Activated gamma-delta T cell (primary cell): ENCODE data around the gene GDNF.

Experiments
- DNase-seq: peaks from one replicate; lab custom pipeline; 2025; lab: John Stamatoyannopoulos, UW

Gene GDNF

GRCh38 chr5:37846786-37847310, 7.0 kb upstream of the GDNF start:
- DNase-seq = no peak

- DNase-seq = no peak
These were observed 4.2 kb upstream of the GDNF start for GRCh38 chr5:37844009-37844408.

- no peak for DNase-seq
These were observed 2.2 kb upstream of the GDNF start for GRCh38 chr5:37842048-37842447.

- DNase-seq = no peak
These were observed 1.4 kb upstream of the GDNF start for GRCh38 chr5:37841203-37841602.

- DNase-seq = no peak
These were observed 503 bp upstream of the GDNF start for GRCh38 chr5:37840053-37841034.

GRCh38 chr5:37838933-37839341, 904 bp downstream of the GDNF start:
- no peak for DNase-seq

GRCh38 chr5:37838152-37838932, 1.5 kb downstream of the GDNF start:
- no peak for DNase-seq

- DNase-seq = no peak
These were observed 2.3 kb downstream of the GDNF start for GRCh38 chr5:37837414-37838032.

- no peak for DNase-seq
These were observed 3.0 kb downstream of the GDNF start for GRCh38 chr5:37836592-37837413.

- no peak for DNase-seq
These were observed 3.6 kb downstream of the GDNF start for GRCh38 chr5:37836235-37836591.

GRCh38 chr5:37835380-37835973, 4.4 kb downstream of the GDNF start:
- no peak for DNase-seq

GRCh38 chr5:37834542-37835379, 5.1 kb downstream of the GDNF start:
- DNase-seq = no peak

- no peak for DNase-seq
These were observed 5.9 kb downstream of the GDNF start for GRCh38 chr5:37833990-37834389.

- DNase-seq = no peak
These were observed 7.9 kb downstream of the GDNF start for GRCh38 chr5:37831821-37832534.

GRCh38 chr5:37830348-37830747, 9.5 kb downstream of the GDNF start:
- no peak for DNase-seq

- no peak for DNase-seq
These were observed 14.4 kb downstream of the GDNF start for GRCh38 chr5:37825334-37825915.

GRCh38 chr5:37823433-37824152, 16.2 kb downstream of the GDNF start:
- DNase-seq = no peak

- DNase-seq = no peak
These were observed 23.0 kb downstream of the GDNF start for GRCh38 chr5:37816883-37817282.
